Measurements from ENCODE around the gene CASQ2. TPM values are rescaled to one million over a fixed set of nuclear protein-coding genes. Genes with fewer than 3 reads are reported as not detected.

The CASQ2 gene
- total and polyA plus RNA-seq, 2 of the 13 experiments (the other 11 are each of a cell fraction or from before 2014, with no cell fraction given), result not detected

DNA sequence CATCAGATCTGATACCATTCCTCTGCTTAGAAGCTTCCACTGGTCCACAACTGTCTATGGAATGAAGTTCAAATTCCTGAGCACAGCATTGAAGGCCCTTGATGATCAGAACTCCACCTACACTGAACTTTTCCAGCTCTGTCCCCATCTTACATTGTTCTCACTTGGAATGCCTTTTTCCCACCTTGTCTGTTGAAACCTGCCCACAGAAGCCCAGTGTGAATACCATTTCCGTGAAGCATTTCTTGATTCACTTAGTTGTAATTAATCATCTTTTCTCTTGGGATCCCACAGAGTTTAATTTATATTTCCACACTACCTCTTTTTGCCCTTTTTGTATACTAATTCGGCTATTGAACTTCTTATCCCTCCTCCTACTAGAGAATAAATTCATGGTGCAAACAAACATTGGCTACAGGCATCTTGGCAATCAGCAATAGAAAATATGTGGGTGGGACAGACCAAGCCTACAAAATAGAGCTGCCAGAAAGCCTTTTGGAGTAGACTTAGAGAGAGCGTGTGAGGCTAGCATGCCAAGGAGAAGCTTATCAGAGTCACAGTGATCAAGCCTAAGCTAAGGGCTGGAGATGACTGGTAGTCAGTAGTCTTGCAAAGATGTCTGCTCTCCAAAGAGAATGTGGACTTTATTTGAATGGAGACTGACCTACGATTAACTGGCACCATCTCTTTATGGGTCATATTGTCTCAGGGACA, 46.3 kb upstream of the CASQ2 start:
- ATAC-seq (no peak), FAIRE-seq (no peak), DNase-seq (ENCODE audit: low spot score) (no peak)
- ChIA-PET CTCF (ENCODE audit: low intra/inter-chr PET ratio, low total read pairs) (no interaction called here), POLR2A (no interaction called here)
- no peaks in the 10 kb centered on the region for H3K79me2 ChIP-seq (ENCODE audit: insufficient read depth, low read length)
- H3K4me1 ChIP-seq (ENCODE audit: insufficient read depth, low read length), result peaks cover 7% of the 10 kb centered on the region; the same call in 1 of the 2 replicates
- BruUV-seq (replicated peaks), result no TSS peak
- H3K9me3 ChIP-seq (ENCODE audit: low read length), result no peaks in the 10 kb centered on the region
- H3K36me3 ChIP-seq (replicated peaks in 1 of 2; ENCODE audit: control insufficient read depth in 1 of 2, insufficient read depth in 2 of 2, low read length in 2 of 2), result no peaks in the 10 kb centered on the region
- H3K4me2 ChIP-seq (ENCODE audit: low read depth, low read length), result no peak overlapping the region
- no peak overlapping the region for H2AFZ ChIP-seq (ENCODE audit: low read length)
- no peaks in the 10 kb centered on the region for H4K20me1 ChIP-seq (ENCODE audit: insufficient read depth, low read length)
- 23% methylated on average over 4 of the region's 4 CpGs for WGBS (ENCODE audit: low lambda C conversion rate)
- H3K4me3 ChIP-seq (replicated peaks in 1 of 3; ENCODE audit: insufficient read depth in 1 of 3, low read depth in 2 of 3, low read length in 3 of 3), result no peak overlapping the region
- no peaks in the 10 kb centered on the region for H3K27me3 ChIP-seq (ENCODE audit: control insufficient read depth in 1 of 2, insufficient read depth in 2 of 2, low read length in 2 of 2)
- TF ChIP-seq ZNF850 (CRISPR knock-in tag; conservative IDR thresholded peaks at IDR 0.05) (no peak), MED1 (CRISPR knock-in tag; IDR thresholded peaks at IDR 0.05) (no peak), TARDBP (CRISPR knock-in tag; IDR thresholded peaks at IDR 0.05) (no peak), REL (CRISPR knock-in tag; conservative IDR thresholded peaks at IDR 0.05) (no peak), FOXA3 (CRISPR knock-in tag; IDR thresholded peaks at IDR 0.05) (no peak), TBX2 (CRISPR knock-in tag; IDR thresholded peaks at IDR 0.05; ENCODE audit: borderline replicate concordance) (no peak), SRSF1 (optimal IDR thresholded peaks at IDR 0.05; ENCODE audit: low read depth, low read length) (no peak), REXO4 (CRISPR knock-in tag; IDR thresholded peaks at IDR 0.05; ENCODE audit: borderline replicate concordance) (no peak), TBX3 (IDR thresholded peaks at IDR 0.05; ENCODE audit: borderline replicate concordance) (no peak), ZNF205 (CRISPR knock-in tag; IDR thresholded peaks at IDR 0.05) (no peak), HNRNPL (IDR thresholded peaks at IDR 0.05; ENCODE audit: low read depth, low read length) (no peak), ZNF530 (CRISPR knock-in tag; IDR thresholded peaks at IDR 0.05; ENCODE audit: low read depth) (no peak)
- TF ChIP-seq, protein P1, sequence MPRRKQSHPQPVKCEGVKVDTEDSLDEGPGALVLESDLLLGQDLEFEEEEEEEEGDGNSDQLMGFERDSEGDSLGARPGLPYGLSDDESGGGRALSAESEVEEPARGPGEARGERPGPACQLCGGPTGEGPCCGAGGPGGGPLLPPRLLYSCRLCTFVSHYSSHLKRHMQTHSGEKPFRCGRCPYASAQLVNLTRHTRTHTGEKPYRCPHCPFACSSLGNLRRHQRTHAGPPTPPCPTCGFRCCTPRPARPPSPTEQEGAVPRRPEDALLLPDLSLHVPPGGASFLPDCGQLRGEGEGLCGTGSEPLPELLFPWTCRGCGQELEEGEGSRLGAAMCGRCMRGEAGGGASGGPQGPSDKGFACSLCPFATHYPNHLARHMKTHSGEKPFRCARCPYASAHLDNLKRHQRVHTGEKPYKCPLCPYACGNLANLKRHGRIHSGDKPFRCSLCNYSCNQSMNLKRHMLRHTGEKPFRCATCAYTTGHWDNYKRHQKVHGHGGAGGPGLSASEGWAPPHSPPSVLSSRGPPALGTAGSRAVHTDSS (CRISPR knock-in tag; conservative IDR thresholded peaks at IDR 0.05), result no peak
- no peak overlapping the region for H3K9ac ChIP-seq (ENCODE audit: insufficient read depth, low read depth, low read length)
- no peak overlapping the region for H3K27ac ChIP-seq (ENCODE audit: extremely low read length, insufficient read depth, low read length)
- intact Hi-C loops (cut with micrococcal nuclease; ENCODE audit: unreplicated experiment), result no loop called here
- in situ Hi-C loops (cut with HindIII; ENCODE audit: extremely low pct_ligation_motif_present, low pct_unique_long_range_greater_than_20kb), result no loop called here
